ENCODE measurements around the gene ZBTB17.
"Not testable (repeated sequence)": the region's sequence is repeated elsewhere in the genome, so short reads cannot be mapped to it uniquely, and the experiment has no call there.

GRCh38 chr1:15896841-15897610 lies 78.9 kb downstream of the ZBTB17 start:
- TF ChIP-seq SMAD3 (CRISPR knock-in tag; IDR thresholded peaks at IDR 0.05; ENCODE audit: borderline replicate concordance); CTCF (IDR thresholded peaks at IDR 0.05); ZNF425 (CRISPR knock-in tag; conservative IDR thresholded peaks at IDR 0.05); TCF7 (CRISPR knock-in tag; IDR thresholded peaks at IDR 0.05; ENCODE audit: low read depth); NFYB (CRISPR knock-in tag; conservative IDR thresholded peaks at IDR 0.05; ENCODE audit: low read depth); MAX (CRISPR knock-in tag; IDR thresholded peaks at IDR 0.05); ATF6 (CRISPR knock-in tag; IDR thresholded peaks at IDR 0.05); ZSCAN18 (CRISPR knock-in tag; IDR thresholded peaks at IDR 0.05); AFF4 (CRISPR knock-in tag; IDR thresholded peaks at IDR 0.05; ENCODE audit: borderline replicate concordance); IRF1 (CRISPR knock-in tag; IDR thresholded peaks at IDR 0.05); STAT6 (CRISPR knock-in tag; conservative IDR thresholded peaks at IDR 0.05; ENCODE audit: low read depth); FOXK1 (CRISPR knock-in tag; IDR thresholded peaks at IDR 0.05); ZNF281 (CRISPR knock-in tag; IDR thresholded peaks at IDR 0.05): not testable (repeated sequence)

Measured in WTC11 (cell line).